ENCODE measurements around the gene STEAP2.
"Not testable (repeated sequence)": the region's sequence is repeated elsewhere in the genome, so short reads cannot be mapped to it uniquely, and the experiment has no call there.

STEAP2 gene

DNA sequence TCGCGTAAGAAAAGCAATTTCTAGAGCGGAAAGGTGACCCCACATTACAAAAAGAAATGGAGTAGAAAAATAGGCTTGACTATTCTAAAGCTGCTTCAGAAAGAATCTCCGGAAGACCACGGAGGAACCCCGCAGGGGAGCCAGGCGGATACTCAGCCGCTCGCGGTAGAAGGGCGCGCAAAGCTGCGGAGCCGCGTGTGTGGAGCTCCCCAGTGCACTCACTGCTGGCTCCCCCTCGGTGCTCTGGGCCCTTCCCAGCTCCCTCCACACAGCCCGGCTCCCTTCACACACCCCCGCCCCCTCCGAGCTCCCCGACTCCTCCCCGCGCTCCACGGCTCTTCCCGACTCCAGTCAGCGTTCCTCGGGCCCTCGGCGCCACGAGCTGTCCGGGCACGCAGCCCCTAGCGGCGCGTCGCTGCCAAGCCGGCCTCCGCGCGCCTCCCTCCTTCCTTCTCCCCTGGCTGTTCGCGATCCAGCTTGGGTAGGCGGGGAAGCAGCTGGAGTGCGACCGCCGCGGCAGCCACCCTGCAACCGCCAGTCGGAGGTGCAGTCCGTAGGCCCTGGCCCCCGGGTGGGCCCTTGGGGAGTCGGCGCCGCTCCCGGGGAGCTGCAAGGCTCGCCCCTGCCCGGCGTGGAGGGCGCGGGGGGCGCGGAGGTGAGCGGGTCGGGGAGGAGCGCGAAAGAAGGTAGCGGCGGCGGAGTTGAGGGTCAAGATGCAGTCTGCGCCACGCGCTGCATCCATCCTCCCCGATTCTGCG lies at the start of gene STEAP2:
STEAP2 (plus strand) TSS at position 350 of the 758 bp plus-strand sequence. CDS start 13,343 bp downstream, outside the sequence.
- no peak for DNase-seq (ENCODE audit: low read depth, low spot score)

- DNase-seq (ENCODE audit: low read depth, low spot score): no peak
Measured at GRCh38 chr7:90163534-90163933, 48.0 kb upstream of the STEAP2 start.

DNA sequence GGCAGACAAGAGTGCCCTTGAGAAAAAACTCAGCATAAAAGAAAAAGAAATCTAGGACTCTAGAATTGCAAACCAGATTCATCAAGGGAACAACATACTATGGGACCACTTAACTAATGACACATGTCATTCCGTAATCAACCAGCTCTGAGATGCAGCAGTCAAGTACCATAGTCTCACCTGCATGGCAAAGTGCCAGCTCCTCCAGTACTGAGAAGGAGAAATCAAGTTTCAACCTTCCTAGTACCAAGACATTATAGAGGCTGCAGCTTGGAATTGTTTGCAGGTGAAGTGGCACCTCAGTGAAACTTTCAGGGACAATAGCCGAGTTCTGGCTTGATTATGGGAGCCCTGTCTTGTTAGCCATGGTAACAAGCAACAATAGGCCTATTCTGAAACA lies 45.8 kb upstream of the STEAP2 start:
- DNase-seq (ENCODE audit: low read depth, low spot score): no peak

GRCh38 chr7:90166153-90166552 lies 45.4 kb upstream of the STEAP2 start:
- no peak for DNase-seq (ENCODE audit: low read depth, low spot score)

- no peak for DNase-seq (ENCODE audit: low read depth, low spot score)
Measured at GRCh38 chr7:90167361-90167760, 44.2 kb upstream of the STEAP2 start.

- DNase-seq (ENCODE audit: low read depth, low spot score): no peak
Measured at GRCh38 chr7:90169891-90170290, 41.6 kb upstream of the STEAP2 start.

- no peak for DNase-seq (ENCODE audit: low read depth, low spot score)
Measured at GRCh38 chr7:90172121-90172520, 39.4 kb upstream of the STEAP2 start.

DNA sequence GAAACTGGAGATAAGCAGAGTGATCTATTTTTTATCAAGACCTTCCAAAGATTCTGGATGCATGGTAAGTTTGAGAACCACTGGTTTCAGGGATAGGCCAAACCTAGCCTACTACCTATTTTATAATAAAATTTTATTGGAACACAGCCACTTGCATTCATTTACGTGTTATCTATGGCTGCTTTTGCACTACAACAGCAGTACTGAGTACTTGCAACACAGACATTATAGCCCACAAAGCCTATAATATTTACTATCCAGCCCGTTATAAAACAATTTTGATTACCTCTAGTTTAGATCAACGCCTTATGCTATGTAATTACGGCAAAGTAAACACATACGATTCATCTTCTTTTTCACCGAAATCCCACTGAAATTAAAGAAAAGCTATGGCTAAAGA lies 38.9 kb upstream of the STEAP2 start:
- no peak for DNase-seq (ENCODE audit: low read depth, low spot score)

GRCh38 chr7:90173127-90173844 lies 38.3 kb upstream of the STEAP2 start:
- no peak for DNase-seq (ENCODE audit: low read depth, low spot score)

- DNase-seq (ENCODE audit: low read depth, low spot score): no peak
Measured at GRCh38 chr7:90175667-90176066, 35.9 kb upstream of the STEAP2 start.

DNA sequence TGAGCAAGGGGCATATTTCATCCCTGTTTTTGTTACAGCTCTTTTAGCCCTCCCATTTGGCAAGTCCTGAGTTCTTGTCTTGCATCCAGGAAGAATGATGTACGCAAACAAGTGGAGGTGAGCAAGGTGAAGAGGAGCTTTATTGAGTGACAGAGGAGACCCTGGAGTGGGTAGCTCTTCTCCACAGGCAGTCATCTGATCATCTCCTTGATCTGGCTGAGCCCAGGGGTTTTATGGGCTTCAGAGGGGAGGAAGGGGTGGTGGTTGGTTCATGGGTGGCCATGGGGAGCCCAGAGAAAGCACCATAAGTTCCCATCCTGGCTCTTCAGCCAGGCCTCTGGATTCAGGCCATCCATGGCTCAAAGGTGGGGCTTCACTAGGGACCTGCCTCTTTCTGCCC lies 35.3 kb upstream of the STEAP2 start:
- DNase-seq (ENCODE audit: low read depth, low spot score): no peak

DNA sequence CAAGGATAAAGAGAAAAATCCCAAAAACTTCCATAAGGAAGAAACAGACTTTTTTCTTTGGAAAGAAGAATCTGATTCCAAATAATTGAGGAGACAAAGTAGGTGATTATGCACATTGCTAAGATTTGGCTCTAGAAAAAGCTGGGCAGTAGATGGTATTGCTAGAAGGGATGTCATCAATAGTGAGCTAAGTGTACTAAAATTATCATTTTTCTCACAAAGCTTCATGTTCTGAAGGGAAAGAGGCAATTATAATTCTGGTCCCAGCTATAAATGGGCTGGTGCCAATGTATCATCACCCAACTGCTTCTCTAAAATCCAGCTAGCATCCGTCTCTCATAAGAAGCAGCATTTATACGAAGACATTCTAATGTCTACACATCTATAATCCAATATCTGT lies 33.4 kb upstream of the STEAP2 start:
- DNase-seq (ENCODE audit: low read depth, low spot score): no peak

DNA sequence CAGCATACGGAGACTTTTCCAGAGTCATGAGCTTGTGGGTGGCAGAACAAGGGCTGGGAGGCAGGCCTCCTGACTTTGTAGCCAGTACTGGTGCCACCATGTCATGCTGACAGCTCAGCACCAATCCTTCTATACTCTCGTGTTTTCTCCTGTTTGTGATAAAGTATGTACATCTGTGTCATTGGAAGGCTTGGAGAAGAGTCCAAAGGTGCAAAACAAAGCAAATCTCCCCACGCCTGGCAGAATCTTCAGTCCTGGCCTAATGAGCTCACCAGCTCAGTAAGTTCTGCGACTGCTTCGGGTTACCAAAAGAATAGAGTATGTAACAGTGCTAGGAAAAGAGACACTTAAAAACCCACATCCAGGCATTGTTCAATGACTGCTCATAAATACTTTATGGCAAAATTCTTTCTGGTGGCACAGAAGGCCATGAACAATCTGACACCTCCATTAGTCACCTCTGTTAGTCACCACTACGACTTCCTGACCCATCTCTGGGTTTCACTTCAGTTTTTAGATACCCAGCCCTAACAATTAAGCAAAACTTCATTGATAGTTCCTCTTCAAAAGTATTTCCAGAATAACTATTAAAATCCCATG lies 32.8 kb upstream of the STEAP2 start:
- no peak for DNase-seq (ENCODE audit: low read depth, low spot score)

DNA sequence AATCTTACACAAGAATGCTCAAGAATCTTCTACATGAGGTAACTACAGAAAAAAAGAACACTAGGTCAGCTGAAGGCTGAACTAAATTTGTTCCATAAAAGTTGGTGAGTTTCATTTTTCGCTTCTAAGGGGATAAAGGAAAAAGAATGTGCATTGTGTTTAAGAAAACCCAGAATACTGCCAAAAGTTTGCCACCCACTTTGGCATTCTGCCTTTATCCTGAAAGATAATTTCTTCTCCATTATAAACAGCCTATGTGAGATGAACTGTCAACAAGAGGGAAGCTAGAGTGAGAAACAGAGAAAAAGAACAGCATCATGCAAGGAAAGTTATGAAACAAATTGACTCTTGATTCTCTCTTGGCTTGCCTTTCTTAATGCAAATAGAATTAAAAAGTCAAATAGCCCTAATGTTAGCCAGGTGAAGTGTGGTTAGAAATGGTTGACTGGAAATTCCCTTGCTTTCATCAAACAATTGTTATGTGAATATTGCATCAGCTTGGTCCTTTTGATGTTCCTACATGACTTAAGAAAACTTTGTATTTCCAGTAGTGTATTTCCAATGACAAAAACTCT lies 31.4 kb upstream of the STEAP2 start:
- DNase-seq (ENCODE audit: low read depth, low spot score): no peak

DNA sequence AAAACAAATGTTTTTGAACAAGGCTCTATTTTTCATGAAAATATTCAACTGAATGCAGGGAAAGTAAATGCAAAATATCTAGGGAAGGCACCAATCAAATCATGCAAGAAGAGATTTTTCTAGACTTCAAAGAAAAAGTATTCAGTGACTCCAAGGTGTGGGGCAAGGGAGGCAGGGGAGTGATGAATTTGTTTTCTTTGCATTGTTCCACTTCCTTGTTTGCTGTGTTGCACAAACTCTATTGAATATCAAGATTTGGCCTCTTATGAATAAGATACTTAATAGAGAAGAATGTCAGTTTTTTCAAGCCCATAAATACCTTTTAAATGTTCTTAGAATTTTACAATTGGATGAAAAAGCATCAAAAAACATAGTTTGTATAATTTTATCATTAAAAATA lies 30.9 kb upstream of the STEAP2 start:
- no peak for DNase-seq (ENCODE audit: low read depth, low spot score)

DNA sequence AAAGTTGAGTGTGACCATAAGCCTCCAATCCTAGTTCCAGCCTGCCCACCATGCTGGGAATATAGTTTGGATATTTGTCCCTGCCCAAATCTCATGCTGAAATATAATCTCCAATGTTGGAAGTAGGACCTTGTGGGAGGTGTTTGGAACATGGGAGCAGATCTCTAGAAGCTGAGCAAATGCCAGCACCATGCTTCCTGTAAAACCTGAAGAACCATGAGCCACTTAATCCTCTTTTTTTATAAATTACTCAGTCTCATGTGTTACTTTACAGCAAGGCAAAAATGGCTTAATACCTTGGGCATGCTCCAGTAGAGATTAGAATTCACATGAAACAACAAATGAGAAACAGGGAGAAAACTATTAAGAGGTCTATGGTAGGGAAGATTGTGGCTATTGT lies 30.1 kb upstream of the STEAP2 start:
- no peak for DNase-seq (ENCODE audit: low read depth, low spot score)

DNA sequence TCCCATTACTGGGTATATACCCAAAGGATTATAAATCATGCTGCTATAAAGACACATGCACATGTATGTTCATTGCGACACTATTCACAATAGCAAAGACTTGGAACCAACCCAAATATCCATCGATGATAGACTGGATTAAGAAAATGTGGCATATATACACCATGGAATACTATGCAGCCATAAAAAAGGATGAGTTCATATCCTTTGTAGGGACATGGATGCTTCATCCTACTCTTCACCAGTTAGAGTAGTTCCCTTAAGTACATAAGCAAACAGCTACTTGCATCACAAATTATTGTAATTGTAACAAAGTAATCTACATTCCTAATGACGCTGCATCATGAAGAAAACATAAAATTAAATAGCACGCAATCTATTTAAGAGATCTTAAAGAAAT lies 25.2 kb upstream of the STEAP2 start:
- DNase-seq (ENCODE audit: low read depth, low spot score): not testable (repeated sequence)

DNA sequence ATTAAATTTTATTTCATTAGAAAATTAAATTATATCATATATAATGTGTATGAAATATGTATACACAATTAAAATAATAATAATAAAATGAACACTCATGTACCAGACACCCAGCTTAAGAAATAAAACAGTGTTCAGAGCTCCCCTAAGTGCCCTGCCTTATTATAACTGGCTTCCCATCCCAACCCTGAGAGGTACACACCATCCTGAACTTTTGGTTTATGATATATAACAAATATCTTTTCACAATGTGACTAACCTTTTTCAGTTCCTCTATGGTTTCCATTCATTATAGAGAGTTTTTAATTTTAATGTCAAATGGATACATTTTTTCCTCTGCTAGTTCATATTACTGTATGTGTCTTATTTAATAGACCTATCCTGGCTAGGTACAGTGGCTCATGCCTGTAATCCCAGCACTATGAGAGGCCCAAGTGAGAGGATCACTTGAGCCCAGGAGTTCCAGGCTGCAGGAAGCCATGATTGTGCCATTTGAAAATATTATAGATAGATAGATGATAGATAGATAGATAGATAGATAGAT lies 24.0 kb upstream of the STEAP2 start:
- DNase-seq (ENCODE audit: low read depth, low spot score): no peak

GRCh38 chr7:90188281-90188680 lies 23.3 kb upstream of the STEAP2 start:
- no peak for DNase-seq (ENCODE audit: low read depth, low spot score)

DNA sequence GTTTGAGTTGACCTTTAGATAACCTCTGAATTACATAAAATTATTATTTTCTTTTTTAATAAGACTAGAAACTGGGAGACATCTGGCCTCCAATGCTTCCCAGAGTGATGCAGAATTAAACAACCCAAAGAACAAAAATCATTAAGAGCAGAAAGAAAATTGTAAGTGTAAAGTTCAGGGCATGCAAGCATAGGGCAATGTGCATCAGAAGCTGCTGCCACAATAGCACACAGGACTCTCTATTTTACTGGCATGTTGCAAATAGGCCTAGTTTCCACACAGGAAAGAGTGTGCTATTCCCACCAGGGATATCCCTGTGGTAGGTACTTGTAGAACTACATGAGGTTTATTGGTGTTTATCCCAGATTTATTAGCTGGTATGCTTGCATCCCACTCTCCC lies 20.5 kb upstream of the STEAP2 start:
- DNase-seq (ENCODE audit: low read depth, low spot score): no peak

GRCh38 chr7:90191648-90192047 lies 19.9 kb upstream of the STEAP2 start:
- no peak for DNase-seq (ENCODE audit: low read depth, low spot score)
